ENCODE results near the gene PJVK.

DNA sequence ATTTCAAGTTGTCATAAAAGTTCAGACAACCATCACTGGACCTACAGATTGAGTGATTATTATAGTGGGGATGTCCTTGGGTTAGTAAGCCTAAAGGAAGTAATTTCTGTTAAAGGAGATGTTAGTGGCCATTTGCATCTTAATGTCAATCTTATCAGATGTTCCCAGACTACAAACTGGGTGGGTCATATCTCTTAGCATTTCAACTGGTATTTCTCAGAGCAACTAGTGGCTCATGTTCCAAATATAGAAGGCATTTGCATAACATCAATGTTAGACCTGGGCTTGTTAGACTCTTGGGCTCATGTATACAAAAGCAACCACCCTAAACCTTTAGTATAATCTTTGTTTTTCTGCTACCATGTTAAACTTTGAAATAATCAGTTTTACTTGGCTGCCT, 47.0 kb downstream of the PJVK start:
- TF ChIP-seq, protein P1, sequence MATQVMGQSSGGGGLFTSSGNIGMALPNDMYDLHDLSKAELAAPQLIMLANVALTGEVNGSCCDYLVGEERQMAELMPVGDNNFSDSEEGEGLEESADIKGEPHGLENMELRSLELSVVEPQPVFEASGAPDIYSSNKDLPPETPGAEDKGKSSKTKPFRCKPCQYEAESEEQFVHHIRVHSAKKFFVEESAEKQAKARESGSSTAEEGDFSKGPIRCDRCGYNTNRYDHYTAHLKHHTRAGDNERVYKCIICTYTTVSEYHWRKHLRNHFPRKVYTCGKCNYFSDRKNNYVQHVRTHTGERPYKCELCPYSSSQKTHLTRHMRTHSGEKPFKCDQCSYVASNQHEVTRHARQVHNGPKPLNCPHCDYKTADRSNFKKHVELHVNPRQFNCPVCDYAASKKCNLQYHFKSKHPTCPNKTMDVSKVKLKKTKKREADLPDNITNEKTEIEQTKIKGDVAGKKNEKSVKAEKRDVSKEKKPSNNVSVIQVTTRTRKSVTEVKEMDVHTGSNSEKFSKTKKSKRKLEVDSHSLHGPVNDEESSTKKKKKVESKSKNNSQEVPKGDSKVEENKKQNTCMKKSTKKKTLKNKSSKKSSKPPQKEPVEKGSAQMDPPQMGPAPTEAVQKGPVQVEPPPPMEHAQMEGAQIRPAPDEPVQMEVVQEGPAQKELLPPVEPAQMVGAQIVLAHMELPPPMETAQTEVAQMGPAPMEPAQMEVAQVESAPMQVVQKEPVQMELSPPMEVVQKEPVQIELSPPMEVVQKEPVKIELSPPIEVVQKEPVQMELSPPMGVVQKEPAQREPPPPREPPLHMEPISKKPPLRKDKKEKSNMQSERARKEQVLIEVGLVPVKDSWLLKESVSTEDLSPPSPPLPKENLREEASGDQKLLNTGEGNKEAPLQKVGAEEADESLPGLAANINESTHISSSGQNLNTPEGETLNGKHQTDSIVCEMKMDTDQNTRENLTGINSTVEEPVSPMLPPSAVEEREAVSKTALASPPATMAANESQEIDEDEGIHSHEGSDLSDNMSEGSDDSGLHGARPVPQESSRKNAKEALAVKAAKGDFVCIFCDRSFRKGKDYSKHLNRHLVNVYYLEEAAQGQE (IDR thresholded peaks at IDR 0.05; ENCODE audit: borderline replicate concordance), result no peak
- no peak for TF ChIP-seq EZH2 (IDR thresholded peaks at IDR 0.05; ENCODE audit: borderline replicate concordance, insufficient read depth, low read length, poor library complexity, severe bottlenecking)
- TF ChIP-seq, protein P2, sequence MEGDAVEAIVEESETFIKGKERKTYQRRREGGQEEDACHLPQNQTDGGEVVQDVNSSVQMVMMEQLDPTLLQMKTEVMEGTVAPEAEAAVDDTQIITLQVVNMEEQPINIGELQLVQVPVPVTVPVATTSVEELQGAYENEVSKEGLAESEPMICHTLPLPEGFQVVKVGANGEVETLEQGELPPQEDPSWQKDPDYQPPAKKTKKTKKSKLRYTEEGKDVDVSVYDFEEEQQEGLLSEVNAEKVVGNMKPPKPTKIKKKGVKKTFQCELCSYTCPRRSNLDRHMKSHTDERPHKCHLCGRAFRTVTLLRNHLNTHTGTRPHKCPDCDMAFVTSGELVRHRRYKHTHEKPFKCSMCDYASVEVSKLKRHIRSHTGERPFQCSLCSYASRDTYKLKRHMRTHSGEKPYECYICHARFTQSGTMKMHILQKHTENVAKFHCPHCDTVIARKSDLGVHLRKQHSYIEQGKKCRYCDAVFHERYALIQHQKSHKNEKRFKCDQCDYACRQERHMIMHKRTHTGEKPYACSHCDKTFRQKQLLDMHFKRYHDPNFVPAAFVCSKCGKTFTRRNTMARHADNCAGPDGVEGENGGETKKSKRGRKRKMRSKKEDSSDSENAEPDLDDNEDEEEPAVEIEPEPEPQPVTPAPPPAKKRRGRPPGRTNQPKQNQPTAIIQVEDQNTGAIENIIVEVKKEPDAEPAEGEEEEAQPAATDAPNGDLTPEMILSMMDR (IDR thresholded peaks at IDR 0.05; ENCODE audit: poor library complexity, severe bottlenecking), result no peak
- no peak for TF ChIP-seq RAD21 (conservative IDR thresholded peaks at IDR 0.05)

Measured in neural cell (in vitro differentiated cells).